Measurements from ENCODE around the gene TATDN3.
A peak's percentile ranks its signal among the peaks of the same experiment; 100 is the strongest.

TATDN3 gene

DNA sequence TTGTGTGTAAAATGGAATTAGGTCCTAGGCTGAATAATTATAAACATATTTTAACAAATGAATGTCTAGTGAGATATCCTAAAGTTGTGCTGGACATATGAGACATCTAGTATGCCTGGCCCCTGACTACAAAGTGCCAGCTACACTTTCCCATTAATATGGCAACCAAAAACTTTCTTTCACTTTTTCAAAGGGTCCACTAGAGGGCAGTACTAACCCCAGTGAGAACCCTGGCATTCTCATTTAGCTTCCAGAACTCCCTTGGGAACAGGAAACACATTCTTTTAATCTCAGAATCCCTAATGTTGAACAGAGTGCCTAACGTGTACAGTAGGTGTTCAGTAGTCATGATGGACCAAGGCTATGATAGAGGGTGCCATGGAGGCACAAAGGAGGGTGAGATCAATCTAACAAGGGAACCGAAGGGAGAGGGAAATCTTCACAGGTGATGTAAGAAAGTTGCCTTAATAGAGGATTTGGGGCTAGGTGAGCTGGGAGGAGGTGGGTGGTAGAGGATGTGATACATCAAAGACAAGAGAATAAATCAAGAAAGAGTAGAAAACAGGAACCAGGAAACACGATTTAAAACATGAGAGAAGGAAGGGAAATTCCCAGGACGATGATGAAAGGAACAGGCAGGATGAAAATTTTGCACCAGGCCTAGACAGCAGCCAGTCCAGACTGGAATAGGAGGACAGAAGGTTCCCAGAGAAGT lies 41.7 kb upstream of the TATDN3 start:
- ChIA-PET POLR2A (interaction anchor here (0.5 to 1.6 kb wide), 4 partner anchors 41 to 156 kb away, joined by 3 to 11 read pairs (median 6); partner anchors contain the start of genes ATF3 and NSL1), CTCF (interaction anchor here (0.6 to 5.7 kb wide), 41 partner anchors 9 to 837 kb away, joined by 3 to 73 read pairs (median 4); no protein-coding TSS in a partner anchor)
- H3K27ac ChIP-seq (ENCODE audit: extremely low read depth, low read depth, low read length) = no peak overlapping the region
- TF ChIP-seq ZBTB17 (tag by site-specific recombination; IDR thresholded peaks at IDR 0.05) (0 out of 2 replicates have a peak, but pooled peaks have one; percentile 37), ZNF654 (tag by site-specific recombination; IDR thresholded peaks at IDR 0.05; ENCODE audit: low read depth) (peak; percentile 50), ZNF324 (tag by site-specific recombination; IDR thresholded peaks at IDR 0.05) (no peak), SP7 (tag by site-specific recombination; IDR thresholded peaks at IDR 0.05) (0 out of 2 replicates have a peak, but pooled peaks have one; percentile 9), IKZF3 (tag by site-specific recombination; IDR thresholded peaks at IDR 0.05) (peak; percentile 61; the same call in 1 of the 2 replicates), ZNF2 (tag by site-specific recombination; IDR thresholded peaks at IDR 0.05) (no peak), YY1 (tag by site-specific recombination; IDR thresholded peaks at IDR 0.05) (no peak), MZF1 (tag by site-specific recombination; IDR thresholded peaks at IDR 0.05; ENCODE audit: borderline replicate concordance) (peak; percentile 45; the same call in 1 of the 2 replicates), ZNF629 (tag by site-specific recombination; IDR thresholded peaks at IDR 0.05) (no peak), PRDM1 (tag by site-specific recombination; IDR thresholded peaks at IDR 0.05) (peak; percentile 58), ZNF521 (tag by site-specific recombination; IDR thresholded peaks at IDR 0.05) (no peak), ZEB2 (tag by site-specific recombination; IDR thresholded peaks at IDR 0.05) (0 out of 2 replicates have a peak, but pooled peaks have one; percentile 7), BCL11B (tag by site-specific recombination; IDR thresholded peaks at IDR 0.05; ENCODE audit: low read depth) (no peak), ZNF660 (tag by site-specific recombination; IDR thresholded peaks at IDR 0.05) (0 out of 2 replicates have a peak, but pooled peaks have one; percentile 41), ZFP69B (tag by site-specific recombination; IDR thresholded peaks at IDR 0.05) (no peak), ZNF140 (tag by site-specific recombination; IDR thresholded peaks at IDR 0.05) (no peak), ZSCAN30 (tag by site-specific recombination; IDR thresholded peaks at IDR 0.05) (0 out of 2 replicates have a peak, but pooled peaks have one; percentile 12), ZNF473 (tag by site-specific recombination; IDR thresholded peaks at IDR 0.05) (no peak), ZBTB20 (tag by site-specific recombination; IDR thresholded peaks at IDR 0.05) (no peak), ZFP37 (tag by site-specific recombination; IDR thresholded peaks at IDR 0.05) (no peak), ZNF571 (tag by site-specific recombination; IDR thresholded peaks at IDR 0.05) (no peak), TRIM28 (IDR thresholded peaks at IDR 0.05; ENCODE audit: borderline replicate concordance, low read length) (peak; percentile 51; the same call in 1 of the 2 replicates)
- TF ChIP-seq, protein P1, sequence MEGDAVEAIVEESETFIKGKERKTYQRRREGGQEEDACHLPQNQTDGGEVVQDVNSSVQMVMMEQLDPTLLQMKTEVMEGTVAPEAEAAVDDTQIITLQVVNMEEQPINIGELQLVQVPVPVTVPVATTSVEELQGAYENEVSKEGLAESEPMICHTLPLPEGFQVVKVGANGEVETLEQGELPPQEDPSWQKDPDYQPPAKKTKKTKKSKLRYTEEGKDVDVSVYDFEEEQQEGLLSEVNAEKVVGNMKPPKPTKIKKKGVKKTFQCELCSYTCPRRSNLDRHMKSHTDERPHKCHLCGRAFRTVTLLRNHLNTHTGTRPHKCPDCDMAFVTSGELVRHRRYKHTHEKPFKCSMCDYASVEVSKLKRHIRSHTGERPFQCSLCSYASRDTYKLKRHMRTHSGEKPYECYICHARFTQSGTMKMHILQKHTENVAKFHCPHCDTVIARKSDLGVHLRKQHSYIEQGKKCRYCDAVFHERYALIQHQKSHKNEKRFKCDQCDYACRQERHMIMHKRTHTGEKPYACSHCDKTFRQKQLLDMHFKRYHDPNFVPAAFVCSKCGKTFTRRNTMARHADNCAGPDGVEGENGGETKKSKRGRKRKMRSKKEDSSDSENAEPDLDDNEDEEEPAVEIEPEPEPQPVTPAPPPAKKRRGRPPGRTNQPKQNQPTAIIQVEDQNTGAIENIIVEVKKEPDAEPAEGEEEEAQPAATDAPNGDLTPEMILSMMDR (tag by site-specific recombination; IDR thresholded peaks at IDR 0.05) = peak; percentile 39; the same call in 1 of the 2 replicates
- TF ChIP-seq, protein P2, sequence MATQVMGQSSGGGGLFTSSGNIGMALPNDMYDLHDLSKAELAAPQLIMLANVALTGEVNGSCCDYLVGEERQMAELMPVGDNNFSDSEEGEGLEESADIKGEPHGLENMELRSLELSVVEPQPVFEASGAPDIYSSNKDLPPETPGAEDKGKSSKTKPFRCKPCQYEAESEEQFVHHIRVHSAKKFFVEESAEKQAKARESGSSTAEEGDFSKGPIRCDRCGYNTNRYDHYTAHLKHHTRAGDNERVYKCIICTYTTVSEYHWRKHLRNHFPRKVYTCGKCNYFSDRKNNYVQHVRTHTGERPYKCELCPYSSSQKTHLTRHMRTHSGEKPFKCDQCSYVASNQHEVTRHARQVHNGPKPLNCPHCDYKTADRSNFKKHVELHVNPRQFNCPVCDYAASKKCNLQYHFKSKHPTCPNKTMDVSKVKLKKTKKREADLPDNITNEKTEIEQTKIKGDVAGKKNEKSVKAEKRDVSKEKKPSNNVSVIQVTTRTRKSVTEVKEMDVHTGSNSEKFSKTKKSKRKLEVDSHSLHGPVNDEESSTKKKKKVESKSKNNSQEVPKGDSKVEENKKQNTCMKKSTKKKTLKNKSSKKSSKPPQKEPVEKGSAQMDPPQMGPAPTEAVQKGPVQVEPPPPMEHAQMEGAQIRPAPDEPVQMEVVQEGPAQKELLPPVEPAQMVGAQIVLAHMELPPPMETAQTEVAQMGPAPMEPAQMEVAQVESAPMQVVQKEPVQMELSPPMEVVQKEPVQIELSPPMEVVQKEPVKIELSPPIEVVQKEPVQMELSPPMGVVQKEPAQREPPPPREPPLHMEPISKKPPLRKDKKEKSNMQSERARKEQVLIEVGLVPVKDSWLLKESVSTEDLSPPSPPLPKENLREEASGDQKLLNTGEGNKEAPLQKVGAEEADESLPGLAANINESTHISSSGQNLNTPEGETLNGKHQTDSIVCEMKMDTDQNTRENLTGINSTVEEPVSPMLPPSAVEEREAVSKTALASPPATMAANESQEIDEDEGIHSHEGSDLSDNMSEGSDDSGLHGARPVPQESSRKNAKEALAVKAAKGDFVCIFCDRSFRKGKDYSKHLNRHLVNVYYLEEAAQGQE (tag by site-specific recombination; IDR thresholded peaks at IDR 0.05) = no peak
- TF ChIP-seq, protein P3, sequence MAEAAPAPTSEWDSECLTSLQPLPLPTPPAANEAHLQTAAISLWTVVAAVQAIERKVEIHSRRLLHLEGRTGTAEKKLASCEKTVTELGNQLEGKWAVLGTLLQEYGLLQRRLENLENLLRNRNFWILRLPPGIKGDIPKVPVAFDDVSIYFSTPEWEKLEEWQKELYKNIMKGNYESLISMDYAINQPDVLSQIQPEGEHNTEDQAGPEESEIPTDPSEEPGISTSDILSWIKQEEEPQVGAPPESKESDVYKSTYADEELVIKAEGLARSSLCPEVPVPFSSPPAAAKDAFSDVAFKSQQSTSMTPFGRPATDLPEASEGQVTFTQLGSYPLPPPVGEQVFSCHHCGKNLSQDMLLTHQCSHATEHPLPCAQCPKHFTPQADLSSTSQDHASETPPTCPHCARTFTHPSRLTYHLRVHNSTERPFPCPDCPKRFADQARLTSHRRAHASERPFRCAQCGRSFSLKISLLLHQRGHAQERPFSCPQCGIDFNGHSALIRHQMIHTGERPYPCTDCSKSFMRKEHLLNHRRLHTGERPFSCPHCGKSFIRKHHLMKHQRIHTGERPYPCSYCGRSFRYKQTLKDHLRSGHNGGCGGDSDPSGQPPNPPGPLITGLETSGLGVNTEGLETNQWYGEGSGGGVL (tag by site-specific recombination; IDR thresholded peaks at IDR 0.05) = no peak
- TF ChIP-seq, protein P4, sequence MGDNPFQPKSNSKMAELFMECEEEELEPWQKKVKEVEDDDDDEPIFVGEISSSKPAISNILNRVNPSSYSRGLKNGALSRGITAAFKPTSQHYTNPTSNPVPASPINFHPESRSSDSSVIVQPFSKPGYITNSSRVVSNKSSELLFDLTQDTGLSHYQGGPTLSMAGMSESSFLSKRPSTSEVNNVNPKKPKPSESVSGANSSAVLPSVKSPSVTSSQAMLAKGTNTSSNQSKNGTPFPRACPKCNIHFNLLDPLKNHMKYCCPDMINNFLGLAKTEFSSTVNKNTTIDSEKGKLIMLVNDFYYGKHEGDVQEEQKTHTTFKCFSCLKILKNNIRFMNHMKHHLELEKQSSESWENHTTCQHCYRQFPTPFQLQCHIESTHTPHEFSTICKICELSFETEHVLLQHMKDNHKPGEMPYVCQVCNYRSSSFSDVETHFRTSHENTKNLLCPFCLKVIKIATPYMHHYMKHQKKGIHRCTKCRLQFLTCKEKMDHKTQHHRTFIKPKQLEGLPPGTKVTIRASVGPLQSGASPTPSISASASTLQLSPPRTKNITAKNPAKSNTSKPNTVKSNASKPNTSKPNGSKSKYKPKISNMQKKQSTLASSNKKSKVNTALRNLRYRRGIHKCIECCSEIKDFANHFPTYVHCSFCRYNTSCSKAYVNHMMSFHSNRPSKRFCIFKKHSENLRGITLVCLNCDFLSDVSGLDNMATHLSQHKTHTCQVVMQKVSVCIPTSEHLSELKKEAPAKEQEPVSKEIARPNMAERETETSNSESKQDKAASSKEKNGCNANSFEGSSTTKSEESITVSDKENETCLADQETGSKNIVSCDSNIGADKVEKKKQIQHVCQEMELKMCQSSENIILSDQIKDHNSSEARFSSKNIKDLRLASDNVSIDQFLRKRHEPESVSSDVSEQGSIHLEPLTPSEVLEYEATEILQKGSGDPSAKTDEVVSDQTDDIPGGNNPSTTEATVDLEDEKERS (tag by site-specific recombination; IDR thresholded peaks at IDR 0.05) = no peak
- TF ChIP-seq, protein P5, sequence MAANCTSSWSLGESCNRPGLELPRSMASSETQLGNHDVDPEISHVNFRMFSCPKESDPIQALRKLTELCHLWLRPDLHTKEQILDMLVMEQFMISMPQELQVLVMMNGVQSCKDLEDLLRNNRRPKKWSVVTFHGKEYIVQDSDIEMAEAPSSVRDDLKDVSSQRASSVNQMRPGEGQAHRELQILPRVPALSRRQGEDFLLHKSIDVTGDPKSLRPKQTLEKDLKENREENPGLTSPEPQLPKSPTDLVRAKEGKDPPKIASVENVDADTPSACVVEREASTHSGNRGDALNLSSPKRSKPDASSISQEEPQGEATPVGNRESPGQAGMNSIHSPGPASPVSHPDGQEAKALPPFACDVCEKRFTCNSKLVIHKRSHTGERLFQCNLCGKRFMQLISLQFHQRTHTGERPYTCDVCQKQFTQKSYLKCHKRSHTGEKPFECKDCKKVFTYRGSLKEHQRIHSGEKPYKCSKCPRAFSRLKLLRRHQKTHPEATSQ (tag by site-specific recombination; IDR thresholded peaks at IDR 0.05) = no peak

More for the DNA sequence above, 41.7 kb upstream of the TATDN3 start:
- no peaks in the 10 kb centered on the region for H3K9me3 ChIP-seq (ENCODE audit: control insufficient read depth, insufficient read depth, low read depth, low read length)
- H3K36me3 ChIP-seq (ENCODE audit: control insufficient read depth in 2 of 2, insufficient read depth in 1 of 2, low read length in 2 of 2) = no peaks in the 10 kb centered on the region
- no peak overlapping the region for H3K4me3 ChIP-seq (ENCODE audit: low read depth, low read length)
- H3K4me1 ChIP-seq (ENCODE audit: control insufficient read depth, insufficient read depth, low read length) = no peaks in the 10 kb centered on the region

Data from HEK293 (cell line).